Heart left ventricle (tissue), 13 donors: ENCODE results near the gene DDHD1.
"Not testable (repeated sequence)": the region's sequence is repeated elsewhere in the genome, so short reads cannot be mapped to it uniquely, and the experiment has no call there.

Experiments
- CTCF ChIP-seq, 12 donors: fragments of 200-600 bp; sonication (generic) in 4 of 12; IDR thresholded peaks; one replicate each; pipeline versions ENCODE4 v1.5.0 to v1.8.0; 2018 to 2022; ENCODE audit warnings: antibody characterized with exemption in 12 of 12, mild to moderate bottlenecking in 5 of 12
- POLR2A ChIP-seq, 2 donors: fragments of 450-650 bp; IDR thresholded peaks; one replicate each; pipeline ENCODE4 v1.6.1; 2017; ENCODE audit warnings: antibody characterized with exemption in 2 of 2, mild to moderate bottlenecking in 2 of 2, moderate library complexity in 2 of 2
- donor health status: ischemic (EF 13 %, LVEDD 7.1; RV severe dilation, severe dysfunction).
- donor health status: DM: no; HTN: yes; CAD: no.
- donor health status: DM: no; HTN: no; CAD: no.
- donor health status: ischemic (EF 25% LVEDD 6.9; RV normal size, moderate dysfunction).
- donor health status: ischemic (EF 25% LVEDD 5.7; RV mildly dilated, moderate dysfunction).
- donor health status: ischemic (EF 35%, LVEDD 5.7; RV mildly dilated, moderate dysfunction).
- donor health status: nonischemic (EF 11% LVEDD 7.7; RV severe dilation, severe dysfunction).
- donor health status: DM: yes; HTN: yes; CAD: no.
- donor health status: PGD.
- donor health status: ischemic (EF 29% LVEDD 5.4; RV normal size, mild dysfunction).
- donor health status: nonischemic (EF 23%, LVEDD 6.1; RV moderate dilation, normal function).

DNA sequence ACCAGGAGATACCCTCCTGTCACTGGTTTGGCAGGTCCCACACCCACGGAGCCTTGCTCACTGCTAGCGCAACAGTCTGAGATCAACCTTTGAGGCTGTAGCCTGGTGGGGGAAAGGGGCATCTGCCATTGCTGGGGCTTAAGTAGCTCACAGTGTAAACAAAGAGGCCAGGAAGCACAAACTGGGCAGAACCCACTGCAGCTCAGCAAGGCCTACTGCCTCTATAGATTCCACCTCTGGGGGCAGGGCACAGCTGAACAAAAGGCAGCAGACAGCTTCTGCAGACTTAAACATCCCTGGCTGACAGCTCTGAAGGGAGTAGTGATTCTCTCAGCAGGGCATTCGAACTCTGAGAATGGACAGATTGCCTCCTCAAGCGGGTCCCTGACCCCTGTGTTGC lies 35.6 kb downstream of the DDHD1 start:
- not testable (repeated sequence) for TF ChIP-seq CTCF, POLR2A (IDR thresholded peaks at IDR 0.05)
